A673 (cell line): Measurements from ENCODE around the gene C10orf90.

Source experiments
- EZH2 ChIP-seq: fragments of 200-600 bp; sonication (generic); IDR thresholded peaks from 2 replicates; pipeline ENCODE4 v1.6.1; 2017; ENCODE audit warnings: borderline replicate concordance, low read depth, mild to moderate bottlenecking, mixed read lengths, antibody characterized with exemption, low read length; ENCODE audit not compliant: poor library complexity, severe bottlenecking
- TF ChIP-seq, protein P1 (sequence below): fragments of 300-800, 200-600 bp; sonication (generic); conservative IDR thresholded peaks from 2 replicates; pipeline ENCODE4 v1.5.1; 2017; ENCODE audit warnings: low read depth, mild to moderate bottlenecking, antibody characterized with exemption, low read length, moderate library complexity, mixed read lengths

DNA sequence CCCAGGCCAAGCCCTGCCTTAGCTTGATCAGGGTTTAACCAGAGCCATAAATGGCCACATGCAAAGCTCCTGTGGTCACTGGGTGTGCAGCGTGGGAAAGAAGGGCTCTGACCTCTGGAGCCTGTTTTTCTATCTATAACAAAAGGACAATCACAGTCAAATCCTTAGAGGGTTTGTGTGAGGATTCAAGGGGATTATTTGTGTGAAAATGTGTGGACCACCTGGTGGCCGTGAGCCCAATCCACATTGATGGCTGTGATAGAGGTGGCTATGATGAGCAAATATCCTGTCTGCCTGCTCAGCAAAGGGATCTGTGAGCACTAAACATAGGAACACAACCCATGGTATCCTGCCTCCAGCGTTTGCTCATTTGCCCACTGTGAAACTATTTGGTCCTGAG, 107.1 kb downstream of the C10orf90 start:
- TF ChIP-seq, protein P1, sequence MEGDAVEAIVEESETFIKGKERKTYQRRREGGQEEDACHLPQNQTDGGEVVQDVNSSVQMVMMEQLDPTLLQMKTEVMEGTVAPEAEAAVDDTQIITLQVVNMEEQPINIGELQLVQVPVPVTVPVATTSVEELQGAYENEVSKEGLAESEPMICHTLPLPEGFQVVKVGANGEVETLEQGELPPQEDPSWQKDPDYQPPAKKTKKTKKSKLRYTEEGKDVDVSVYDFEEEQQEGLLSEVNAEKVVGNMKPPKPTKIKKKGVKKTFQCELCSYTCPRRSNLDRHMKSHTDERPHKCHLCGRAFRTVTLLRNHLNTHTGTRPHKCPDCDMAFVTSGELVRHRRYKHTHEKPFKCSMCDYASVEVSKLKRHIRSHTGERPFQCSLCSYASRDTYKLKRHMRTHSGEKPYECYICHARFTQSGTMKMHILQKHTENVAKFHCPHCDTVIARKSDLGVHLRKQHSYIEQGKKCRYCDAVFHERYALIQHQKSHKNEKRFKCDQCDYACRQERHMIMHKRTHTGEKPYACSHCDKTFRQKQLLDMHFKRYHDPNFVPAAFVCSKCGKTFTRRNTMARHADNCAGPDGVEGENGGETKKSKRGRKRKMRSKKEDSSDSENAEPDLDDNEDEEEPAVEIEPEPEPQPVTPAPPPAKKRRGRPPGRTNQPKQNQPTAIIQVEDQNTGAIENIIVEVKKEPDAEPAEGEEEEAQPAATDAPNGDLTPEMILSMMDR = no peak
- no peak for TF ChIP-seq EZH2
